ENCODE results near the gene TWIST1.

The TWIST1 gene

GRCh38 chr7:19113855-19114550 lies 3.4 kb downstream of the TWIST1 start:
- DNase-seq (ENCODE audit: low read depth in 2 of 2) = no peak

DNA sequence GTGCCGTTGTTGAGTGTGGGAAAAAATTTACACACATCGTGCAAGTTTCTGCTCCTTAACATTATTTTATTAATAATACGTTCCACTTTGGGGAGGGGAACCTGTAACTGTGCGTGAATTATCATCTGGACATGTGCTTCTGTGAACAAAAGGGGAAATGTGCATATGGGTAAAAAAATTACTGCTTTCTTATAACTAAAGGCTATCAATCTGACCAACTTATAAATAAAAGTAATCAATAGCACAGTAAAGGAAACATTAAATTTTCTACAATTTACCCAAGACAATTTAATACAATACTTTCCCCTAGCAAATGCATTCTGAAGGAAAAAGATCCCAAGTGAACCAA lies 4.5 kb downstream of the TWIST1 start:
- DNase-seq (ENCODE audit: low read depth in 2 of 2) = no peak

DNA sequence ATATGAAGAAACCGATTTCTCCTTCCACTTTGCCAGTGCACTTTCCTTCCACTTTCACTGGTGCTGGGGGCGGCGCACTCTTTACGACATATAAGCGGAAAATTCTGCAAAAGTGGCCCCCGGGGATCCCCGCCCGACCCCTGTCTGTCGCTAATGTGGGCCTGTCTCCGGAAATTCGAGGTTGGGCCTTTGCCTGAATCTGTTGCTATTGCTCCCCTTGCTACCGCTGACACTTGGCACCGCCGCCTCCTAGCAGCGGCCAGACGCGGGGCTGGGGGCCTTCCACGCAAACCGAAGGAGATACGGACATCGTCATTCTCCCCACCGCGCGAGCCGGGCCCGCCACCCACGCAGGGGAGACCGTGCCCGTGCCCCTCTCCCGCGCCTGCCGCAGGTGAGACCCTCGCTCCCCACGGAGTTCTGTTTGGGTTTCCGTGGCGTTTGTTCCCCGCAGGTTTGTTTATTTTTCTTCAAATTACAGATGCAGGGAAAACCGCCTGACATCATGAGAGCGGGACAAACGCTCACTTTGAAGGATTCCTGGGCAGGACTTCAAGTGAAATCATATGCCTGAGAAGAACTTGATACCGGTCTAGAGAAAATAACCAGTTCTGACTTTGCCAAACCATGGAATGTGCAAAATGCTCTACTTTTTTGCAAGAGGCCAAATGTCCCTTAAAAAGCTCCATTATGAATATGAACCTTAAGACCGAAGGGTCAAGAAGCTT lies 5.0 kb downstream of the TWIST1 start:
- no peak for DNase-seq (ENCODE audit: low read depth in 2 of 2)

- DNase-seq (ENCODE audit: low read depth in 2 of 2) = no peak
Observed at GRCh38 chr7:19111474-19112273, 5.8 kb downstream of the TWIST1 start.

- DNase-seq (ENCODE audit: low read depth in 2 of 2) = no peak
Observed at GRCh38 chr7:19110776-19111175, 6.7 kb downstream of the TWIST1 start.

GRCh38 chr7:19110026-19110730 lies 7.3 kb downstream of the TWIST1 start:
- DNase-seq (ENCODE audit: low read depth in 2 of 2) = no peak

- no peak for DNase-seq (ENCODE audit: low read depth in 2 of 2)
Observed at GRCh38 chr7:19109000-19109946, 8.2 kb downstream of the TWIST1 start.

DNA sequence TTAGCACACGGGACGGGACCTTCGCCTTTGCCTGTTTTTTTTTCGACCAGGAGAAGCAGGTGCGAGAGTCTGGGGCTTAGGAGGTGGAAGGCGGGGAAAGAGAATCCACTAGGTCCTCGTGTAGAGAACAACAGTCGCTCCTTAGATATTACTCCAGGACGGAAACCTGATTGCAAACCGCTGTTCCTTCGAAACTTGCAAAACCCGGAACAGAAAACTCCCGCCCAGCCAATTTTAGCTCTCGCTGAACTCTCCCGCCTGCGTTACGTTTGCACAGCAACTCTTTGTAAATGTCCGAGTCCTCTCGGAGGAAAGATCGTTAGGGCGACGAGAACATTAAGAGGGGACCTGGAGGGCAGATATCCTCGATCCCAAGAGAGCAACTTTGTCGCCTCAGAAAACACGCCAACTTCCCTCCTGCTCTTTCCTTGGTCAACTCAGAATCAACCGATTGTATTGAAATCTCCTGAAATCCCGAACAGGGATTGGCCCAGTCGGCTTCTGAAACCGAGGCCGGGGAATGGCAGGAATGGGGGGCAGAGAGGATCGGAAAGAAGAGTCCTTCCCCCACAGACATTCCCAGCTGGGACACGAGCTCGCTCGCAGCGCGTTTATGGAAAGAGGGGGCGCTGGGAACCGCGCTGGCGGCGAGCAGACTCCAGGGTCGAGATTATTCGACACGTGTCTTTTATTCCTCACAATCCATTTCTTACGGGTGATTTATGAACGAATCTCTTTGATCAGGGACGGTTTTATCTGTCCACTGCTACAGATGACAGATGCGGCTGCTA lies 9.9 kb downstream of the TWIST1 start:
- no peak for DNase-seq (ENCODE audit: low read depth in 2 of 2)

- DNase-seq (ENCODE audit: low read depth in 2 of 2) = no peak
Observed at GRCh38 chr7:19107081-19107355, 10.4 kb downstream of the TWIST1 start.

GRCh38 chr7:19106241-19107080 lies 11.0 kb downstream of the TWIST1 start:
- no peak for DNase-seq (ENCODE audit: low read depth in 2 of 2)

GRCh38 chr7:19105546-19105945 lies 11.9 kb downstream of the TWIST1 start:
- no peak for DNase-seq (ENCODE audit: low read depth in 2 of 2)

GRCh38 chr7:19104811-19105210 lies 12.6 kb downstream of the TWIST1 start:
- no peak for DNase-seq (ENCODE audit: low read depth in 2 of 2)

- no peak for DNase-seq (ENCODE audit: low read depth in 2 of 2)
Observed at GRCh38 chr7:19102884-19103283, 14.6 kb downstream of the TWIST1 start.

GRCh38 chr7:19101909-19102308 lies 15.5 kb downstream of the TWIST1 start:
- DNase-seq (ENCODE audit: low read depth in 2 of 2) = no peak

- DNase-seq (ENCODE audit: low read depth in 2 of 2) = no peak
Observed at GRCh38 chr7:19101472-19101871, 16.0 kb downstream of the TWIST1 start.

DNA sequence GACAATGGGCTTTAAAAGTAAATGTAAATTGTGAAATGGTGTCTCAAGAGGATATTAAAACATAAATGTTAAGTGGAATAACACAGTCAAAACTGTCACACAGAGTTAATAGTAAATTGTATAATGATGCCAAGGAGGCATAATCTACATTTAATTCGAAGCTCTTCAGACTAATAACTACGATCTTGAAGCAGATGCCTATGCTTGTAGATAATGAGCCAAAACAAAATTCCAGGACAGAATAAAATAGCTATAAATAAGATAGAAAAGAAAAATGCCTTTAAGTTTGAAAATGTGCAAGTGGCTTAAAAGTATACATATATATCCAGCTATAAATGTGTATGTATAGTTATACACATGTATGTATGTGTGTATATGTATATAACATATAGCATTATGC lies 17.5 kb downstream of the TWIST1 start:
- DNase-seq (ENCODE audit: low read depth in 2 of 2) = no peak

GRCh38 chr7:19099194-19099593 lies 18.2 kb downstream of the TWIST1 start:
- no peak for DNase-seq (ENCODE audit: low read depth in 2 of 2)

DNA sequence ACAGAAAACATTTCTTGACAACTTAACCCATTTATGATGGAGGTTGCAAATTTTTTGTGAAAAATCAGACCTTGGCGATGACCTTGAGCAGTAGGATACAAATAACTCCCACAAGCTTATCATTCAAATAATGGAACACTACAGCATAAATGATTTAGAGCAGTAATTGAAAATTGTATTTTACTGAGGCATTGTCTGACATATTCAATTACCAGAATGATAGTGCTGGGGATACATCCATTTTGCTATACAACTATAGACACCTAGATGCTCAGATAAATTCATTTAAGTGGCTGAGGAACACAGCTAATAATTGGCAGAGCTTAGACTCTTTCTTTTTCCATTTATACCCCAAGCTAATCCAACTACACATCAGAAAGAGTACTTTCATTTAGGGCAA lies 18.9 kb downstream of the TWIST1 start:
- DNase-seq (ENCODE audit: low read depth in 2 of 2) = no peak
